Skin of body (tissue), 2 donors: ENCODE data around the gene AP2A2. TPM values are rescaled to one million over a fixed set of nuclear protein-coding genes. Genes with fewer than 3 reads are reported as not detected.

ENCODE experiments used
- DNase-seq: peaks from one replicate; lab custom pipeline; 2025; lab: John Stamatoyannopoulos, UW
- total RNA-seq: library from RNA; depleted of rRNA; stranded (reverse); fragments of >200 nt; gene quantifications from one replicate; pipeline ENCODE4 v1.2.3, GENCODE V29; 2014

The AP2A2 gene
- total RNA-seq, 1 donor from 2014 or later = 29.1 TPM

GRCh38 chr11:1028291-1028540, 102.5 kb downstream of the AP2A2 start:
- no peak for DNase-seq

- DNase-seq = no peak
These were observed 102.9 kb downstream of the AP2A2 start for GRCh38 chr11:1028616-1029015.

GRCh38 chr11:1029051-1029450, 103.4 kb downstream of the AP2A2 start:
- no peak for DNase-seq

GRCh38 chr11:1029654-1030053, 104.0 kb downstream of the AP2A2 start:
- no peak for DNase-seq

GRCh38 chr11:1030086-1030485, 104.4 kb downstream of the AP2A2 start:
- no peak for DNase-seq

GRCh38 chr11:1030556-1030955, 104.9 kb downstream of the AP2A2 start:
- DNase-seq = no peak

- DNase-seq = no peak
These were observed 105.6 kb downstream of the AP2A2 start for GRCh38 chr11:1031121-1031899.

- no peak for DNase-seq
These were observed 106.7 kb downstream of the AP2A2 start for GRCh38 chr11:1032310-1032891.

- DNase-seq = no peak
These were observed 107.5 kb downstream of the AP2A2 start for GRCh38 chr11:1033016-1033798.

- DNase-seq = no peak
These were observed 108.3 kb downstream of the AP2A2 start for GRCh38 chr11:1034001-1034400.

GRCh38 chr11:1034456-1035295, 109.0 kb downstream of the AP2A2 start:
- DNase-seq = no peak

GRCh38 chr11:1035577-1036283, 110.1 kb downstream of the AP2A2 start:
- no peak for DNase-seq

- DNase-seq = no peak
These were observed 110.7 kb downstream of the AP2A2 start, which contains the start of gene MUC6 for GRCh38 chr11:1036303-1036923. TSS of gene MUC6 (minus strand) at chr11:1036718. CDS start at chr11:1036655, 63 bp downstream.

- no peak for DNase-seq
These were observed 111.3 kb downstream of the AP2A2 start for GRCh38 chr11:1036931-1037330.

GRCh38 chr11:1037506-1038055, 111.9 kb downstream of the AP2A2 start:
- no peak for DNase-seq

GRCh38 chr11:1038361-1038760, 112.7 kb downstream of the AP2A2 start:
- DNase-seq = no peak

GRCh38 chr11:1038921-1039320, 113.3 kb downstream of the AP2A2 start:
- no peak for DNase-seq

- DNase-seq = no peak
These were observed 114.1 kb downstream of the AP2A2 start for GRCh38 chr11:1039481-1040427.
